Right ventricle myocardium superior (tissue), 1 donor: ENCODE measurements around the gene ENO1. TPM values are rescaled to one million over a fixed set of nuclear protein-coding genes. Genes with fewer than 3 reads are reported as not detected.
"Not testable (repeated sequence)": the region's sequence is repeated elsewhere in the genome, so short reads cannot be mapped to it uniquely, and the experiment has no call there.

Experiments
- ATAC-seq: fragments of 200-7000 bp; cut with Tn5 transposase; one replicate; pipeline ENCODE4 v1.9.1; 2020; ENCODE audit warnings: mild to moderate bottlenecking; ENCODE audit not compliant: poor library complexity
- DNase-seq: peaks from one replicate; pipeline ENCODE4 v3.0.0-alpha.2; 2020
- intact Hi-C: fragments of 100-400 bp; cut with DNase I; formaldehyde crosslinking; loops from one replicate; pipeline ENCODE4 v1.11.2; 2022
- total RNA-seq: library from RNA; stranded (reverse); fragmentation: NEBNext Ultra II Directional; extraction: Animal tissue kit (Norgen Biotek cat#: 25700); gene quantifications from one replicate; pipeline ENCODE4 v1.2.1, GENCODE V29; 2021
- donor health status: DM: no; HTN: yes; CAD: no; lungs with severe emphysema.

Gene ENO1
- total RNA-seq, 1 donor from 2014 or later, result 136 TPM

- ATAC-seq (peak; percentile 28), DNase-seq (no peak)
- intact Hi-C loops, result no loop called here
Measured at GRCh38 chr1:8858888-8859706, 19.4 kb downstream of the ENO1 start.

- intact Hi-C loops, result no loop called here
- DNase-seq, result no peak
- peak; percentile 50 for ATAC-seq
Measured at GRCh38 chr1:8858112-8858668, 20.3 kb downstream of the ENO1 start.

- DNase-seq, result no peak
- no peak for ATAC-seq
- intact Hi-C loops, result no loop called here
Measured at GRCh38 chr1:8856689-8857412, 21.6 kb downstream of the ENO1 start.

- no peak for DNase-seq
- ATAC-seq, result no peak
- intact Hi-C loops, result no loop called here
Measured at GRCh38 chr1:8854240-8854639, 24.2 kb downstream of the ENO1 start.

- DNase-seq (no peak), ATAC-seq (no peak)
- intact Hi-C loops, result no loop called here
Measured at GRCh38 chr1:8851060-8851459, 27.4 kb downstream of the ENO1 start.

- DNase-seq (peak; percentile 96), ATAC-seq (peak; percentile 99)
- intact Hi-C loops, result loop anchor here (10.0 kb wide), 2 partner anchors 124 to 284 kb away; no protein-coding TSS in a partner anchor
Measured at GRCh38 chr1:8848663-8849386, 29.7 kb downstream of the ENO1 start.

GRCh38 chr1:8847990-8848389 is 30.5 kb downstream of the ENO1 start:
- DNase-seq (no peak), ATAC-seq (no peak)
- intact Hi-C loops, result loop anchor here (10.0 kb wide), 2 partner anchors 123 to 283 kb away; no protein-coding TSS in a partner anchor

GRCh38 chr1:8846263-8846662 is 32.2 kb downstream of the ENO1 start:
- ATAC-seq, result no peak
- no peak for DNase-seq
- intact Hi-C loops, result loop anchor here (10.0 kb wide), 2 partner anchors 121 to 281 kb away; no protein-coding TSS in a partner anchor

GRCh38 chr1:8845104-8846097 is 33.1 kb downstream of the ENO1 start:
- intact Hi-C loops, result loop anchor here (10.0 kb wide), 2 partner anchors 121 to 281 kb away; no protein-coding TSS in a partner anchor
- no peak for ATAC-seq

GRCh38 chr1:8844501-8845006 is 33.9 kb downstream of the ENO1 start:
- DNase-seq (no peak), ATAC-seq (peak; percentile 25)
- intact Hi-C loops, result loop anchor here (10.0 kb wide), 2 partner anchors 120 to 280 kb away; no protein-coding TSS in a partner anchor

More at GRCh38 chr1:8845104-8846097, 33.1 kb downstream of the ENO1 start:
- no peak for DNase-seq

GRCh38 chr1:8841395-8841794 is 37.1 kb downstream of the ENO1 start:
- ATAC-seq, result no peak
- DNase-seq, result no peak
- intact Hi-C loops, result loop anchor here (10.0 kb wide), 2 partner anchors 117 to 277 kb away; no protein-coding TSS in a partner anchor

GRCh38 chr1:8839990-8840389 is 38.5 kb downstream of the ENO1 start:
- no peak for ATAC-seq
- intact Hi-C loops, result loop anchor here (10.0 kb wide), 2 partner anchors 115 to 275 kb away; no protein-coding TSS in a partner anchor

GRCh38 chr1:8835941-8836643 is 42.4 kb downstream of the ENO1 start:
- ATAC-seq (no peak), DNase-seq (no peak)
- intact Hi-C loops, result no loop called here

More at GRCh38 chr1:8839990-8840389, 38.5 kb downstream of the ENO1 start:
- DNase-seq, result no peak

- ATAC-seq (no peak), DNase-seq (no peak)
- intact Hi-C loops, result no loop called here
Measured at GRCh38 chr1:8831340-8831739, 47.1 kb downstream of the ENO1 start.

- DNase-seq, intact Hi-C loops: not testable (repeated sequence)
Measured at GRCh38 chr1:8830732-8831131, 47.8 kb downstream of the ENO1 start.

GRCh38 chr1:8825985-8826481 is 52.5 kb downstream of the ENO1 start:
- intact Hi-C loops, result no loop called here
- peak; percentile 32 for ATAC-seq
- peak; percentile 50 for DNase-seq

More at GRCh38 chr1:8830732-8831131, 47.8 kb downstream of the ENO1 start:
- ATAC-seq, result not testable (repeated sequence)
